PC-3 (cell line): ENCODE measurements around the gene GORAB. TPM values are rescaled to one million over a fixed set of nuclear protein-coding genes. Genes with fewer than 3 reads are reported as not detected.
A peak's percentile ranks its signal among the peaks of the same experiment; 100 is the strongest.

Source experiments
- ATAC-seq: fragments of 200-7000 bp; cut with Tn5 transposase; 2 replicates; pipeline ENCODE4 v1.9.1; 2020; ENCODE audit warnings: mild to moderate bottlenecking, moderate library complexity
- BruUV-seq: library from RNA; stranded (reverse); fragments of 400-500 nt; replicated peaks from 2 replicates; lab custom pipeline; 2021; lab: Mats Ljungman, UMichigan
- CTCF ChIA-PET: fragments of 300-600 bp; sonication (Branson Sonifier 250); formaldehyde crosslinking; loops from one replicate; lab custom pipeline; 2022; ENCODE audit warnings: antibody characterized with exemption; lab: Charles Lee
- POLR2A ChIA-PET: fragments of 300-600 bp; sonication (Branson Sonifier 250); formaldehyde crosslinking; loops from one replicate; lab custom pipeline; 2022; ENCODE audit warnings: antibody characterized with exemption; ENCODE audit not compliant: unreplicated experiment; lab: Charles Lee
- DNase-seq: peaks from one replicate; pipeline ENCODE4 v3.0.0-alpha.2; 2015
- H2AFZ ChIP-seq: fragments of 300-600 bp; sonication (generic); 2 replicates; pipeline ENCODE4 v1.6.0; 2016; ENCODE audit warnings: antibody characterized with exemption, low read length
- H3F3A ChIP-seq: fragments of 300-600 bp; sonication (generic); one replicate; pipeline ENCODE4 v1.6.0; 2017; ENCODE audit warnings: antibody characterized with exemption, low read length, control low read depth, mild to moderate bottlenecking; ENCODE audit not compliant: unreplicated experiment
- H3K27ac ChIP-seq: fragments of 300-600 bp; sonication (generic); 2 replicates; pipeline ENCODE4 v1.5.1; 2016; ENCODE audit warnings: mild to moderate bottlenecking, low read length
- H3K27me3 ChIP-seq: fragments of 300-600 bp; sonication (generic); 2 replicates; pipeline ENCODE4 v1.6.1; 2016; ENCODE audit warnings: low read length, mixed read lengths
- H3K36me3 ChIP-seq: fragments of 300-600 bp; sonication (generic); 2 replicates; pipeline ENCODE4 v1.6.1; 2016; ENCODE audit warnings: low read depth, mixed run types, low read length, mixed read lengths
- H3K4me1 ChIP-seq: fragments of 300-600 bp; sonication (generic); 2 replicates; pipeline ENCODE4 v1.5.1; 2016; ENCODE audit warnings: low read length; ENCODE audit not compliant: insufficient read depth
- H3K4me2 ChIP-seq: fragments of 300-600 bp; sonication (generic); 2 replicates; pipeline ENCODE4 v1.6.0; 2016; ENCODE audit warnings: low read length
- H3K4me3 ChIP-seq: fragments of 300-600 bp; sonication (generic); 2 replicates; pipeline ENCODE4 v1.5.1; 2016; ENCODE audit warnings: mild to moderate bottlenecking, low read length, mixed read lengths
- H3K79me2 ChIP-seq: fragments of 300-600 bp; sonication (generic); 2 replicates; pipeline ENCODE4 v1.6.1; 2017; ENCODE audit warnings: low read length, mixed read lengths
- H3K9ac ChIP-seq: fragments of 300-600 bp; sonication (generic); 2 replicates; pipeline ENCODE4 v1.6.0; 2016; ENCODE audit warnings: mild to moderate bottlenecking, low read length
- H3K9me2 ChIP-seq: fragments of 300-600 bp; sonication (generic); replicated peaks from 2 replicates; pipeline ENCODE4 v1.6.1; 2016; ENCODE audit warnings: mixed run types, low read length, mixed read lengths
- H3K9me3 ChIP-seq: fragments of 300-600 bp; sonication (generic); 2 replicates; pipeline ENCODE4 v1.6.1; 2016; ENCODE audit warnings: low read length, mixed read lengths
- H4K20me1 ChIP-seq: fragments of 300-600 bp; sonication (generic); 2 replicates; pipeline ENCODE4 v1.6.1; 2016; ENCODE audit warnings: low read length, mixed read lengths
- CTCF ChIP-seq: fragments of 300-600 bp; sonication (generic); conservative IDR thresholded peaks from 2 replicates; pipeline ENCODE4 v1.5.1; 2017; ENCODE audit warnings: antibody characterized with exemption, low read depth, mild to moderate bottlenecking, low read length
- EZH2 ChIP-seq: fragments of 300-600 bp; sonication (generic); IDR thresholded peaks from one replicate; pipeline ENCODE4 v1.6.1; 2017; ENCODE audit warnings: antibody characterized with exemption, mild to moderate bottlenecking, low read length; ENCODE audit not compliant: unreplicated experiment
- EZH2phosphoT487 ChIP-seq: fragments of 300-600 bp; sonication (generic); IDR thresholded peaks from 2 replicates; pipeline ENCODE4 v1.6.1; 2018; ENCODE audit warnings: mild to moderate bottlenecking, antibody characterized with exemption, low read length, borderline replicate concordance
- intact Hi-C: fragments of 100-400 bp; cut with micrococcal nuclease; formaldehyde crosslinking; loops from 2 replicates; pipeline ENCODE4 v1.9.0; 2023
- total RNA-seq: library from RNA; depleted of rRNA; stranded (reverse); fragments of >200 nt; gene quantifications from 2 replicates; pipeline ENCODE4 v1.2.3, GENCODE V29; 2014

GORAB gene
- total RNA-seq, 1 experiment from 2014 or later, result 23.2 TPM

DNA sequence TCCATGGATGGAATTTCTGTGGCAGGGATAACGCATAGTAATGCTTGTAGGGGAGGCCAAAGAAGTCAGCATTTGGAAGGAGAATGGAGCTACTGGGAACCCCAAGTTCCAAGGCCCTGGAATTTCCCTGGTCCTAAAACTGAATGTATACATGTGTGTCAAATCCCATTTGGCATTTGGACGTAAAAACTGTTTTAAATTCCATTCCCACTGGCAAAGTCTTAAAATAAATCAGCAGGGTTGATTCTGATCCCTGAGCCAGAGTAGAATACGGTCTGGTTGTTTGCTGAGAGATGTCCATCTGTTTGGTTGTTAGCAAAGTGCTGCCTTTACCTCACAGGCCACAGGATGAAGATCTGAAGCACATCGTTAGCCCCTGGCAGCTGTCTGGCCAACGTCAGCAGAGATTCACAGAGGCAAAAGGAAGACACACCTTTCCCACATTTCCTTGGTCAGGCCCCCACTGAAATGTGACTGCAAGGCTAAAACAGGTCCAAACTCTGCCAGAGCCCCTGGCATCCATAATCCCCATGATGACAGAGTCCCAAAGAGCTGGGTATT lies 62.2 kb downstream of the GORAB start:
- intact Hi-C loops, result no loop called here
- Histone ChIP-seq H3K36me3 (no peaks in the 10 kb centered on the region), H3K27me3 (peaks cover 35% of the 10 kb centered on the region), H3K4me3 (no peak overlapping the region), H3K27ac (no peak overlapping the region), H3K4me2 (no peak overlapping the region), H4K20me1 (no peaks in the 10 kb centered on the region), H3K9me2 (no peaks in the 10 kb centered on the region), H3K9me3 (no peaks in the 10 kb centered on the region), H2AFZ (no peak overlapping the region), H3K9ac (no peak overlapping the region), H3F3A (no peaks in the 10 kb centered on the region), H3K4me1 (0 out of 2 replicates have a peak, but pooled peaks cover 4% of the 10 kb centered on the region), H3K79me2 (no peaks in the 10 kb centered on the region)
- no TSS peak for BruUV-seq
- ATAC-seq, result no peak
- ChIA-PET POLR2A (no interaction called here), CTCF (no interaction called here)
- DNase-seq, result no peak
- no peak for TF ChIP-seq EZH2phosphoT487
- TF ChIP-seq CTCF, result no peak
- TF ChIP-seq EZH2, result no peak

GRCh38 chr1:170596701-170597100 lies 64.7 kb downstream of the GORAB start:
- Histone ChIP-seq H3K9me2 (no peaks in the 10 kb centered on the region), H3K36me3 (no peaks in the 10 kb centered on the region), H3K4me3 (no peak overlapping the region), H3K27me3 (peaks cover 11% of the 10 kb centered on the region), H3K79me2 (no peaks in the 10 kb centered on the region), H3K9ac (no peak overlapping the region), H3K27ac (no peak overlapping the region), H3K4me2 (no peak overlapping the region), H3K9me3 (peaks cover 6% of the 10 kb centered on the region), H2AFZ (no peak overlapping the region), H3F3A (no peaks in the 10 kb centered on the region), H4K20me1 (no peaks in the 10 kb centered on the region), H3K4me1 (0 out of 2 replicates have a peak, but pooled peaks cover 4% of the 10 kb centered on the region)
- intact Hi-C loops, result no loop called here
- DNase-seq (peak; percentile 79), ATAC-seq (peak; percentile 83)
- CTCF ChIA-PET, result no interaction called here
- POLR2A ChIA-PET, result no interaction called here
- TF ChIP-seq CTCF (no peak), EZH2phosphoT487 (no peak), EZH2 (no peak)
- BruUV-seq, result no TSS peak

GRCh38 chr1:170598618-170599017 lies 66.7 kb downstream of the GORAB start:
- TF ChIP-seq EZH2phosphoT487 (no peak), CTCF (no peak), EZH2 (no peak)

More at GRCh38 chr1:170598618-170599017, 66.7 kb downstream of the GORAB start:
- no peak for ATAC-seq
- CTCF ChIA-PET, result no interaction called here
- H3K36me3 ChIP-seq, result no peaks in the 10 kb centered on the region
- no peak overlapping the region for H3K4me3 ChIP-seq
- DNase-seq, result no peak
- POLR2A ChIA-PET, result no interaction called here
- no peaks in the 10 kb centered on the region for H3K9me2 ChIP-seq
- no peaks in the 10 kb centered on the region for H4K20me1 ChIP-seq
- H3K9me3 ChIP-seq, result peaks cover 12% of the 10 kb centered on the region
- intact Hi-C loops, result no loop called here
- no peaks in the 10 kb centered on the region for H3K27me3 ChIP-seq
- no peak overlapping the region for H3K27ac ChIP-seq
- no peak overlapping the region for H3K4me2 ChIP-seq
- H3K4me1 ChIP-seq, result 0 out of 2 replicates have a peak, but pooled peaks cover 4% of the 10 kb centered on the region
- H3F3A ChIP-seq, result no peaks in the 10 kb centered on the region
- no TSS peak for BruUV-seq
- no peaks in the 10 kb centered on the region for H3K79me2 ChIP-seq
- H2AFZ ChIP-seq, result no peak overlapping the region
- H3K9ac ChIP-seq, result no peak overlapping the region
